Measurements from ENCODE around the gene CLEC2D. TPM values are rescaled to one million over a fixed set of nuclear protein-coding genes. Genes with fewer than 3 reads are reported as not detected.
"Not testable (repeated sequence)": the region's sequence is repeated elsewhere in the genome, so short reads cannot be mapped to it uniquely, and the experiment has no call there.

The CLEC2D gene
- total RNA-seq, 1 donor, result 3.9 TPM

DNA sequence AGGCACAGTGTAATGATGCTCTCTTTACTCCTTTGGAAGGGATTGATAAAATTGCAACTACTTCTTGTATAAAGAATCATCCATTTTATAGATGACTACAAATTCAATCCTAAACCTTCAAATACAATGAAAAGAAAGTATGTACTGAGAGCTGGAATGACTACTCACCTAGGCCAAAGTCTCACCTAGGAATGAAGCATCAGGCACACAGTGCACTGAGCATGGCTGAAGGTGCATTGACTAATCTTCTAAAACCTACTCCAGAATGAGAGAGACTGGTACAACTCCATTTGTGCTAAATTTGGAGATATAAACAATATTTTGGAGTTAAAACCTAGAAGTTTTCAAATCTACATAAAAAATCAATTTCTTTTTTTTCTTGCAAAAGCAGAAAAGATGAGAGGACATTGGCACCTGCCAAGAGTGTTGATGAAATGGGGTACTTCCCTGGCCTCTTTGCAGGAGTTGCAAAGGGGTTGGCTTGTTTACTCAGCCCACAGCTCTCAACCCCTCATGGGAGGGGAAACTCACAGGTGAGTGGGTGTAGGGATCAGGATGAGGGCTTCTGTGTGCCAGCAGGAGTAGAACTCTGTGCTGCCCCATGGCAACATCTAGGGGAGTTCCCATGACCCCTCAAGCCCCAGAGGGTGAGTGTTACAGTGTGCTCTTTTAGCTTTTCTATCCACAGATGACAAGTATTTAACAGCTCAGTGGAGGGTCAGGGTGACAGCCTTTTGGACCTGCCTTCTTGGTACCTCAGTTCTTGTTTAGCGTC is 32.1 kb downstream of the CLEC2D start:
- no peak for DNase-seq (ENCODE audit: low read depth)
- no peak overlapping the region for H3K4me3 ChIP-seq (ENCODE audit: low read depth, low read length)
- no peak for TF ChIP-seq CTCF (IDR thresholded peaks at IDR 0.05; ENCODE audit: insufficient read depth, low read depth, low read length)

- TF ChIP-seq CTCF (IDR thresholded peaks at IDR 0.05; ENCODE audit: insufficient read depth, low read depth, low read length), result no peak
- no peak for DNase-seq (ENCODE audit: low read depth)
- no peak overlapping the region for H3K4me3 ChIP-seq (ENCODE audit: low read depth, low read length)
Measured at GRCh38 chr12:9702255-9702654, 32.7 kb downstream of the CLEC2D start.

- H3K4me3 ChIP-seq (ENCODE audit: low read depth, low read length); DNase-seq (ENCODE audit: low read depth): not testable (repeated sequence)
Measured at GRCh38 chr12:9704561-9704960, 35.0 kb downstream of the CLEC2D start.

DNA sequence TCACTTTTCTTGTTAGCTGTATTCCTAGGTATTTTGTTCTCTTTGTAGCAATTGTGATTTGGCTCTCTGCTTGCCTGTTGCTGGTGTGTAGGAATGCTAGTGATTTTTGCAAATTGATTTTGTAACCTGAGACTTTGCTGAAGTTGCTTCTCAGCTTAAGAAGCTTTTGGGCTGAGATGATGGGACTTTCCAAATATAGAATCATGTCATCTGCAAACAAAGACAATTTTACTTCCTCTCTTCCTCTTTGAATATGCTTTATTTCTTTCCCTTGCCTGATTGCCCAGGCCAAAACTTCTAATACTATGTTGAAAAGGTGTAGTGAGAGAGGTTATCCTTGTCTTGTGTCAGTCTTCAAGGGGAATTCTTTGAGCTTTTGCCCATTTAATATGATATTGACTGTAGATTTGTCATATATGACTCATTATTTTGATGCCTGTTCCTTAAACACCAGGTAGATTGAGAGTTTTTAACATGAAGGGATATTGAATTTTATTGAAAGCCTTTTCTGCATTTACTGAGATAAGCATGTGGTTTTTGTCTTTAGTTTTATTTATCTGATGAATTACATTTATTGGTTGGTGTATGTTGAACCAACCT is 36.7 kb downstream of the CLEC2D start:
- TF ChIP-seq CTCF (IDR thresholded peaks at IDR 0.05; ENCODE audit: insufficient read depth, low read depth, low read length), result no peak
- no peak overlapping the region for H3K4me3 ChIP-seq (ENCODE audit: low read depth, low read length)
- DNase-seq (ENCODE audit: low read depth), result no peak

- H3K4me3 ChIP-seq (ENCODE audit: low read depth, low read length), result no peak overlapping the region
- TF ChIP-seq CTCF (IDR thresholded peaks at IDR 0.05; ENCODE audit: insufficient read depth, low read depth, low read length), result no peak
- no peak for DNase-seq (ENCODE audit: low read depth)
Measured at GRCh38 chr12:9707356-9707755, 37.8 kb downstream of the CLEC2D start.

GRCh38 chr12:9707864-9708808 is 38.6 kb downstream of the CLEC2D start:
- peak; percentile 78 for TF ChIP-seq CTCF (IDR thresholded peaks at IDR 0.05; ENCODE audit: insufficient read depth, low read depth, low read length)
- DNase-seq (ENCODE audit: low read depth), result peak; percentile 64
- H3K4me3 ChIP-seq (ENCODE audit: low read depth, low read length), result no peak overlapping the region

DNA sequence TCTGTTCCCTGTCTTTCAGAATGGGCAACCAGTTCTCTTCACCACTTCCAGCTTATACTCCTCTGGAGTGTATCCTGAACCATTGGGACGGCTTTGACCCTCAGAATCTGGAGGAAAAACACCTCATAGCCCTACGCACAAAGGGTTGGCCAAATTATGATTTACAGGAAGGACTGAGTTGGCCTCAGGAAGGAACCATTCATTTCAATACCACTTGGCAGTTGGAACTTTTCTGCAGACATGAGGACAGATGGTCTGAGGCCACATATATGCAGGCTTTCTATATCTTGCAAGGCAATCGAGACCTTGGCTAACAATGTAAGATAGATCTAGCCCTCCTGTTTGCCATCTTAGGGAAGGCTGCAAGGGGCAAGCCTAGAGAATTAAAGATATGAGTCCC is 39.3 kb downstream of the CLEC2D start:
- no peak for DNase-seq (ENCODE audit: low read depth)
- H3K4me3 ChIP-seq (ENCODE audit: low read depth, low read length), result no peak overlapping the region
- TF ChIP-seq CTCF (IDR thresholded peaks at IDR 0.05; ENCODE audit: insufficient read depth, low read depth, low read length), result no peak

Measured in fibroblast of villous mesenchyme (primary cell).